GM19240 (cell line): ENCODE measurements around the gene DGKZ.

Experiments used
- DNase-seq: peaks from one replicate; pipeline ENCODE4 v3.0.0; 2011; ENCODE audit warnings: low spot score; ENCODE audit not compliant: insufficient read length

DGKZ gene

GRCh38 chr11:46327829-46328228 is 19.4 kb upstream of the DGKZ start:
- DNase-seq, result no peak

- no peak for DNase-seq
Measured at GRCh38 chr11:46330154-46330553, 17.1 kb upstream of the DGKZ start.

GRCh38 chr11:46330563-46331281 is 16.5 kb upstream of the DGKZ start:
- DNase-seq, result no peak

GRCh38 chr11:46331282-46331984 is 15.8 kb upstream of the DGKZ start:
- DNase-seq, result no peak

GRCh38 chr11:46332093-46332567 is 15.1 kb upstream of the DGKZ start:
- DNase-seq, result no peak

- no peak for DNase-seq
Measured at GRCh38 chr11:46332568-46333393, 14.5 kb upstream of the DGKZ start.

GRCh38 chr11:46333394-46333947 is 13.8 kb upstream of the DGKZ start:
- DNase-seq, result no peak

GRCh38 chr11:46334211-46334610 is 13.1 kb upstream of the DGKZ start:
- no peak for DNase-seq

GRCh38 chr11:46335271-46335670 is 12.0 kb upstream of the DGKZ start:
- no peak for DNase-seq

GRCh38 chr11:46335890-46336562 is 11.2 kb upstream of the DGKZ start:
- DNase-seq, result no peak

- DNase-seq, result no peak
Measured at GRCh38 chr11:46336563-46337180, 10.6 kb upstream of the DGKZ start.

- DNase-seq, result no peak
Measured at GRCh38 chr11:46337626-46338345, 9.5 kb upstream of the DGKZ start.

GRCh38 chr11:46338636-46338987 is 8.7 kb upstream of the DGKZ start:
- DNase-seq, result no peak

GRCh38 chr11:46338988-46339666 is 8.1 kb upstream of the DGKZ start:
- no peak for DNase-seq

- no peak for DNase-seq
Measured at GRCh38 chr11:46339816-46340215, 7.4 kb upstream of the DGKZ start.

- DNase-seq, result no peak
Measured at GRCh38 chr11:46341454-46341853, 5.8 kb upstream of the DGKZ start.

GRCh38 chr11:46342239-46342638 is 5.0 kb upstream of the DGKZ start:
- no peak for DNase-seq

GRCh38 chr11:46343520-46343919 is 3.7 kb upstream of the DGKZ start:
- DNase-seq, result no peak

- no peak for DNase-seq
Measured at GRCh38 chr11:46345131-46345597, 2.1 kb upstream of the DGKZ start.
